GM08714 (cell line): Measurements from ENCODE around the gene TKTL1.

Source experiments
- H3K4me3 ChIP-seq: fragments of 200-500 bp; sonication (Bioruptor generic); 2 replicates; pipeline ENCODE4 v1.5.1; 2014; ENCODE audit warnings: mild to moderate bottlenecking, low read length, inconsistent platforms
- ZNF274 ChIP-seq: IDR thresholded peaks from 2 replicates; pipeline ENCODE4 v1.6.1; 2012; ENCODE audit warnings: mild to moderate bottlenecking, low read depth, low read length

The TKTL1 gene

GRCh38 chrX:154379569-154379951 is 84.0 kb downstream of the TKTL1 start:
- no peak for TF ChIP-seq ZNF274
- peak overlapping the region; percentile 70 for H3K4me3 ChIP-seq
